HG02571 (cell line): ENCODE measurements around the gene LRRC25.

Source experiments
- ATAC-seq: cut with Tn5 transposase; IDR thresholded peaks from one replicate; pipeline ENCODE4 v1.9.1; 2021; ENCODE audit warnings: mild to moderate bottlenecking, moderate library complexity; ENCODE audit not compliant: unreplicated experiment

Gene LRRC25

DNA sequence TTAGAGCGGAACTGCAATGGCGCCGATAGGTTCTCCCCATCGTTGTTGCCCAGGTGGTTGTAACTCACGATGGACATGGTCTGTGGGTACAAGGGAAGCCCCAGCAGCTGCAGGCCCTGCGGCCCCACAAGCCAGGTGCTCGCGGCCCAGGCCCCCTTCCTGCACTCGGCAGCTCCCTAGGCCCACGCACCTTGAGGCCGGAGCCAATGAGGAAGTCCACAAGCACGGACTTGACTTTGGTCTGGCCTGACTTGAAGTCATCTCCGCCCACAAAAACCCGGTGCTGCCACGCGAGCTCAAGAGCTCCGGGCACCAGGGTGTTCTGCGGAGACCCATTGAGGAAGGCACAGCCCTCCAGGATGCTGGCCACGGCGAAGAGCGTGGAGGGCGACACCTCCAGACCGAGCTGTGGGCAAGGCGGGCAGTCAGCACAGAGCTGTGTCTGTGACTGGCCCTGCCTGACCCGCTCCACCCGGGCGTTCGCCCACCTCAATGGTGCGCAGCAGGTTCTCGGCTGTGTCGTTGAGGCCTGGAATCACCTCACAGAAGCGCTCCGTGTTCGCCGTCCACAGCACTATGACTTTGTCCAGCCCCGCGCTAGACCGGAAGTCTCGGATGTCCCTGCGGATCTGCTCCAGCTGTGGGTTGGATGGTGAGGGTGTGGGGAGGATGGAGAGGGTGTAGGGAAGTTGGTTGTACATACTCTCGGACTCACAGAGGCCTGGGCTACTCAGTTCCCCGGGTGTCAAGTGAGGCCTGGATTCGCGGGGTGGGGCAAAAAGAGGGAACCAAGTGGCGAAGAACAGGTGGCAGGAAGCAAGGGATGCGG lies 38.6 kb upstream of the LRRC25 start:
- no peak for ATAC-seq

DNA sequence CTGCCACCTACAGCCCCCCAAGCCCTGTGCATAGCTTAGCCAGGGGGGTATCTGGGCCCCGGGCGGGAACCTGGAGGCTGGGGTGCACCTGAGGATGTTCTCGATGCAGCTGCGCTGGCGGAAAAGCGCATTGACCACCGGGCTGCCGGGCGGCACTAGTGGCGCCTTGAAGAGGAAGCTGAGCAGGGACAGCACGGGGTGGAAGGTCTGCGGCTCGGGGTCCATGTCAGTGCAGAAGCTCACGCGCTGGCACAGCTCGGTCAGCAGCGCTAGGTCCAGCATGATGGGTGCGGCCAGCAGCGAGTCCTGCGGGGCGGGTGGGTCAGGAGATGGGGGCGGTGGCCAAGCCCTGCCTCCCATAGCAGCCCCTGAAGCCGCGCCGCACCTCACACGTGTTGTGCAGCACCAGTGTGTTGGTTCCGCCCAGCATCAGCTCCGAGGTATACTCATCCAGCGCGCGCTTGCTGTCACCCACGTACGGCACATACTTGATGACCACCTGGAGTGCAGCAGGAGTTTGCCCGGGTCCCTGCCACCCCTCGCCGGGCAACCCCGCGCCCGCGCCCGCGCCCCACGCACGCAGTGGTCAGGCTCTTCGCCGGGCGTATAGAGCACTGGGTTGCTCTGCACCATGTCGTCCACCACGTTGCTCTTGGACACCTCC lies 37.9 kb upstream of the LRRC25 start:
- no peak for ATAC-seq

DNA sequence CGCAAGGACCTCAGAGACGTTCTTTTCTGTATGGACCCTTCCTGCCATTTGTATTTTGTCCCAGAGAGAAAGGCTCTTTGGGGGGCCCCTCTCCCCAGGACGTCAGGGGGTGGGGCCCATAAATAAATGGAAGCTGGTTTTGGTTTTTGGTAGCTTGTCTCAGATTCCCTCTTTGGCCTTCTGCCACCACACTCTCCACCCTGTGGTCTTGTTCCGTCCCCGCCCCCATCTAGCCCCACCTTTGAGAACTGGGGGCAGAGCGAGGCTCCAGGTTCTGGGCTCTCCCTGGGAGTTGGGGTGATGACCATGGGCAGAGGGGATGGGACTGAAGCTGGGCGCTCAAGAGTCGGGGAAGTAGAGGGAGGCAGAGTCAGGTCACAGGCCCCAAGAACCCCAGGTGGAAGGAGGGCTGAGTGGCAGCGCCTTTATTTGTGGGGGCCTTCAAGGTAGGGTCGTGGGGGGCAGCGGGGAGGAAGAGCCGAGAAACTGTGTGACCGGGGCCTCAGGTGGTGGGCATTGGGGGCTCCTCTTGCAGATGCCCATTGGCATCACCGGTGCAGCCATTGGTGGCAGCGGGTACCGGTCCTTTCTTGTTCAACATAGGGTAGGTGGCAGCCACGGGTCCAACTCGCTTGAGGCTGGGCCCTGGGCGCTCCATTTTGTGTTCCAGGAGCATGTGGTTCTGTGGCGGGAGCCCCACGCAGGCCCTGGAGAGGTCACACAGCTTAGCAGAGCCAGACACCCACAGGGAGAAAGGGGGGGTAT lies 37.2 kb upstream of the LRRC25 start:
- ATAC-seq, result no peak

DNA sequence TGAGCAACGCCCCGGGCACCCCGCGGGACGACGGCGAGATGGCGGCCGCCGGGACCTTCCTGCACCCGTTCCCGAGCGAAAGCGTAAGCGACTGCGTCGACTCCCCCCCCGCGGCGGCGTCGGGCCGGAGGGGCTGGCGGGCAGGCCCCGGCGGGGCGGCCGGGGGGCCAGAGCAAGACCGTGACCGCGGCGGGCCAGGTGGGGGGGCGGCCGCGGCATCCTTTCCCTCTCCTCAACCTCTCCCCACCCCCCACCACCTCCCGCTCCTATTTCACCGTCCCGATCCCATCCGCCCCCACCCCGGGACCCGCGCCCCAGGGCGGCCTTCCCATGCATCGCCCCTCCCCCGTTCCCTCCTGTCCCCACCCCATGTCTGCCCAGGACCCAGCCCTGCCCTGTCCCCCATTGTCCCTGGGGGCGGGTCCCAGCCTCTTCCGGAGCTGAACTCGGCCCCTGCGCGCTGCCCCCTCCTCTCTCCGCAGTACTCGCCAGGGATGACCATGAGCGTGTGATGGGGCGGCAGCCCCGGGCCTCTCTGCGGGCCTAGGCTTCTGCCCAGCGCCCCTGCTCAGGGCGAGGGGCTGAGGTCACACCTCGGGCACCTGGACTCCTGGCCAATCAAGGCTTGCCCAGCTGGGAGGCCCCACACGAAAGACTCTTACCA lies 36.4 kb upstream of the LRRC25 start:
- ATAC-seq, result no peak

DNA sequence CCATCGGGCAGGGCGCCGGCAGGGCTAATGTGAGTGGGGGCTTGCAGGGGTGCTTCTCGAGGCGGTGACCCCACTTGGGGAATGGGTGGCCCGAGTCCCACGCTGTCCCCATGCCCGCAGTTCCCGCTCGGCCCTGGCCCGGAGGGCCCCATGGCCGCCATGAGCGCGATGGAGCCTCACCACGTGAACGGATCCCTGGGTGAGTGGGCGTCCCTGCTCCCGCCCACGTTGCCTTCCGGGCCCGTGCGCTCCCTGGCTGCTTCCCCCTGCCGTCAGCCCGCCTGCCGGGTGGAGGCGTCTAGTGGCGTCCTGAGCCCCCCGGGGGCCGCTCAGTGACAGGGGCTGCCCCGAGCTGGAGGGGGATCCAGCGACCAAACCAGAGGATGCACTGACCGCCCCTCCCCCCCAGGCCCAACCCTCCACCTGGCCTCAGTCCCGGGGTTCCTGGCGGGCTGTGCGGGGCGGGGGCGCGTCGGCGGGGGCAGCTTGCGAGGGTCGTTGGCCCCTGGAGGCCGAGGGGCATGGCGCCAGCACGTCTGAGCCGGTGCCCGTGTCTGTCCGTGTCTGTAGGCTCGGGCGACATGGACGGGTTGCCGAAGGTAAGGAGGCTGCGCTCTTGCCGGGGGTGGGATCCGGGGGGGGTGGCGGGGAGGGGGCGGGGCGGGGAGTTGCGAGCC lies 35.7 kb upstream of the LRRC25 start:
- ATAC-seq, result no peak

DNA sequence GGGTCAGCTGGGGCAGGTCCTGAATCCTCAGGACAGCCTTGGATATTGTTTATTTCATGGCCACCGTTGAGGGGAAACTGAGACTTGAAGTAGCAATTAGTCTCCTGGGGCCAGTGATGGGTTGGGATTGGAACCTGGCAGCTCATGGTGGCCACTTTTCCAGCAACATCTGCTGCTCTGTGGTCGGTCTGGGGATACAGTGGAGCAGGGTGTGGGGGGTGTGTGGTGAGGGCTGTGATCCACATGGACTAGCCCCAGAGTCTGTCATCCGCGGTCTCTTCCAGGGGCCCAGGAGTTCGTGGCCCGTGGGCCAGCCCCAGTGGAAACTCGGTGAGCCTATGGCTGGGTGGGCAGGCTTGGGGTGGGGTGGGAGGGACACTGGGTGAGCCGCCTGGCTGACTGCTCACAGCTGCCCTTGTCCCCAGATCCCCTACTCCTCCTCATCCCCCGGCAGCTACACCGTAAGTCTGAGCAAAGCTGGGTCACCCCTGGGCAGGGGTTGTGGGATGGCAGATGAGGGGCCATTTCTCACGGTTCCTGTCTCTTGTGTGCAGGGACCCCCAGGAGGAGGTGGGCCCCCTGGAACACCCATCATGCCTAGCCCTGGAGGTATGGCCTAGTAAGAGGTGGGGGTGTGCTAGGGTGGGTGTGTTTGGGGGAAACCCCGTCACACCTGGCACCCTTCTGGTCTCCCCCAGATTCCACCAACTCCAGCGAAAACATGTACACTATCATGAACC lies 35.0 kb upstream of the LRRC25 start:
- ATAC-seq, result no peak

DNA sequence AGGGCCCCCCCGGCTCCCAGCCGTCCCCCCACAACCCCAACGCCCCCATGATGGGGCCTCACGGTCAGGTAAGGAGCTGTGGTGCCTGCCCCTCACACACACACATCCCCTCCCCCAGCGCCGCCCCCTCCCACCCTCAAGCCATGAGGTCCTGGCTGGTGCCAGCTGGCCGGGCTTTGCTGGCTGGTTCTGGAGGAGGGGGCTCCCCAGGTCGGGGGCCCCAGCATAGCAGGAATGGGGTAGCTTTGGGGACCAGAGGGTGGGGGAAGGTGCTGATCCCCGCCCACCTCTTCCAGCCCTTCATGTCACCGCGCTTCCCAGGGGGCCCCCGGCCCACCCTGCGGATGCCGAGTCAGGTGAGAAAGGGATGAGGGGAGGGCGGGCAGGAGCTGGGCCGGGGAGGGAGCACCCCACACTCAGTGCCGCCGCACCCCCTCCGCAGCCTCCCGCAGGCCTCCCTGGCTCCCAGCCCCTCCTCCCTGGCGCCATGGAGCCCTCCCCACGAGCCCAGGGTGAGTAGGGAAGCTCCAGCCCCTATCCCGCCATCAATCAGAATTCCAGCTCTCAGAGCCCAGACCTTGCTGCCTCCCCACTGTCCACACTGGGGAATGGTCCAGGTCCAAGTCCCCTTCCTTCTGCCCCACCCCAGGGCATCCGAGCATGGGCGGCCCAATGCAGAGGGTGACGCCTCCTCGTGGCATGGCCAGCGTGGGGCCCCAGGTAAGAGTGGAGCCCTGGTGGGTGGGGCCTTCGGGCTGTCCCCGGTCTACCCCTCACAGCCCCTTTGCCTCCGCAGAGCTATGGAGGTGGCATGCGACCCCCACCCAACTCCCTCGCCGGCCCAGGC lies 34.2 kb upstream of the LRRC25 start:
- no peak for ATAC-seq

DNA sequence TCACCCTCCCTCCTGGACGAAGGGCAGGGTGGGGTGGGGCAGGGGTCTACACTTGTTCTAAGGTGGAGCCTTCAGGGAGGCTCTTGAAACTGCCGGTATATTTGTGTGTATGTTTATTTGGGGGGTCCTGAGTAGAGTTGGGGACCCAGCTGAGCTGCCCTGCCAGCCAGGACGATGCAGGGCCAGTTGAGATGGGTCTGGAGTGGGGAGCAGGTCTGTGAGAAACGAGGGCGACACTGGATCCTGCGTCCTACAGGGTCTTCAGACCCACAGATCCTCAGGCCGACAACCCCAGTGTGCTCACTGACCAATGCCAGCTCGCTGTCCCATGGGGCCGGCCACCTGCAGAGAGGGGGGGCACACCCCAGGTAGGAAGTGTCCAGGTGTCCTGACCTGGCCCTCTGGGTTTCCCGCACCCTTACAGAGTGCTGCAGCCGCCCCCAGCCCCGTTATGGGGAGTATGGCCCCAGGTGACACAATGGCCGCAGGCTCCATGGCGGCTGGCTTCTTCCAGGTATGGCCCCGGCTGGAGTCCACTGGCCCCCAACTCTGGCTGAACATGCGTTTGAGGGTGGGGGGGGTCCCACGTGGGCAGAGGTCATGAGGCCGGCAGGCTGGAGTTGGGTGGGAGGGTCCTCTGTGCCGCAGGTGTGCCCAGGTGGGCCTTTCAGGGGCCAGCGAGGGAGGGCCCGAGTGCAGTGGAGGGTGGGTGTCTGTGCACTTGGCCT lies 33.2 kb upstream of the LRRC25 start:
- no peak for ATAC-seq

DNA sequence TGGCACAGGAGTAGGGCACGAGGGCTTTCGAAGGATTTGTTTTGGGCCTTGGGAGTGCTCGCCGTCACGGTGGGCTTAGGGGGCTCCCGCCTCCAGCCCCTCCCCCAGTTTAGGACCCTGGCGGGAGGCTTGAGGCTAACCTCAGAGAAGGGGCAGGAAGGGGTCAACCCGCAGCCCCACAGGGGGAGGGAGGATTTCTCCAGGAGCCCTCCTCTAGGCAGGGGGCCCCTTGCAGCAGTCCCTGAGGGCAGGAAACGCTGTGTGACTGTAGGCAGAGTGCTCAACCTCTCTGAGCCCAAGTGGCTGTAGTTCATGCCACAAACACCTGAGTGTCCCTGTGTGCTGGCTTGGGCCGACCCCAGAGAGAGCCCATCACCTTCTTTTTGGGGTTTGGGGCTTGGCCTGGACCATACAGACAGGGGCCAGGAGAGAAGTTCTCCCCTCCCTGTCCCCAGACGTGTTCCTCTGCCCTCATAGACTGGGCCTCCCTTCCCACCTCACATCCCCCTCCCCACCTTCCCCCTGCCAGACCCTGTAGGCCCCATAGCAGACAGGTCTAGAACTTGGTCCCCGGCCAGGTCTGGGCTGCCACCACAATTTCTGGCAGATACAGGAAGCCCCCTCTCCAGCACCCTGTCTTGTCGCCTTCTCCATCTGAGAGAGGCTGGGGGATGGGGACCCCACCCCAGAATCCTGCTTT lies 32.4 kb upstream of the LRRC25 start:
- ATAC-seq, result no peak

DNA sequence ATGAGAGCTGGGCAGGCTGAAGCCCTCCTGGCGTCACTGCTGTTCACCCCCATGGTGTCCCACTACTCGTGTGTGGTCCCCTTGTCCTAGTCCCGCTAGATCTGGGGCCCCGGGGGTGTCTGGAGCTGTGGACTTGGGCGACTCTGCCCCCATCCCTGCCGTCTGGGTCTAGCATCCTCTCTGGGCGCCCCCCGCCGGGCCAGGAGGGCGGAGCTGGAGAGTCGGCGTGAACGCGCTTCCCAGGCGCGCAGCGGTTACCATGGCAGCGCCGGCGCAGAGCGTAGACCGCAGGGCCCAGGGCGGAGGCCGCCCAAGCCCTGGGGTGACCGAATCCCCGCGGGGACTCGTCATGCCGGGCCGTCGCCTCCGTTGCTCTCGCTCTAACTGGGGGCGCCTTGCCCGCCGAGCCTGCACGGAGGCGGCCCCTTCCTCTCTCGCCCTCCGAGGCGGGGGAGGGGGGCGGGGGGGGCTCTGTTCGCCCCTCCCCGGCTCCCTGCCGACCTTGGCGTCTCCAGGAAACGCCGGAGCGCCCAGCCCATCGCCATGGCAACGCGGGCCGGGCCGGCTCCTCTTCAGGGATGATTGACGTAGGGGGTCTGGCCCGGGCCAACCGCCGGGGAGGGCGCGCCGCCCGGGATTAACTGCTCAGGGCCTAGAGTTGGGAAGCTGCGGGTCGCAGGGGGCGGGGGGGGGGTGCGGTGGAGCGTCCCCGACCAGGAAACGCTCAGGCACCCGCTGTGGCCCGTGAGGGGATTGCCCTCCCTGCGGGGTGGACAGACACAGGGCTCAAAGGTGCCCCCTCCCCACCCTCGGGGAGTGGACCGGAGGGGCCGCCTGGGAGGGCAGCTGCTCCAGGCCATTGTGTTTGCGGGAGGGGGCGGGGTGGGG lies 31.6 kb upstream of the LRRC25 start:
- ATAC-seq, result peak; percentile 46

DNA sequence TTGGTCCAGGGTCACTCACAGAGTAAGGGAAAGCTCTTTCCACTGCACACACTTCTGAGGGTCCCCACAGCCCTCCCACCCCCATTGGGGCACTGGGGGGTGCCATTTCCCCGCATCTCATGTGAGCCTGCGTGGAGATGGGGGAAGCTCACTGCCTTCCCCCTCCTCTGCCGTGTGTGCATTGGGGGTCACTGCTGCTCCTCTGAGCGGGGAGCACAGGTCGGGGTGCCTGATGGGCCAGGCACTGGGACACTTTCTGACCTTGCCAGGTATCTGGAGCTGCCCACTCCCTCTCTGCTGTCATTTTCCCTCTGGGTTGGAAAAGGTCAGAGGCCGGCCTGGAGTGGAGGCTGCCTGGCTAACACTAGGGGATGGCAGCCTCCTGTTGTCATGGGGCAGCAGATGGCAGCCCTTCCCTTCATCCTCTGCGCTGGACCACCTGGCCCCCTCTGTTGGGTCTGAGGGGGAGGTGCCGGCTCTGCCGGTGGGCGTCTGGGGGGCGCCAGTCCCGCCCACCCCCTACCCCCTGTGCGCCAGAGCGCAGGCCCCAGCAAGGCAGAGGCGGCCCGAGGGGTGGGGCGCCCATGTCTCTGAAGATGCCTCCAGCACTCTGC lies 30.9 kb upstream of the LRRC25 start:
- no peak for ATAC-seq

DNA sequence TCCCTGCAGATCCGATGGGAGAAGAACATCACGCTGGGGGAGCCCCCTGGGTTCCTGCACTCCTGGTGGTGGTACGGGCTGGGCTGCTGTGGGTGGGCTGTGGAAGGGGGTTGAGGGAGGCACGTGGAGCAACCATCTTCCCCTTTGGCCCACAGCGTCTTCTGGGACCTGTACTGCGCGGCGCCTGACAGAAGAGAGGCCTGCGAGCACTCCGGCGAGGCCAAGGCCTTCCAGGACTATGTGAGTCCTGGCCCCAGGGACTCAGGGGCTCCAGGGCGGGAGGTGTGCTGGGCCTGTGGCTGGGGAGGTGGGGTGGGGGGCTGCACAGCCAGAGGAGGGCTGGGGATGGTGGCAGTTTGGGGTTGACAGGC lies 30.3 kb upstream of the LRRC25 start:
- ATAC-seq, result no peak

DNA sequence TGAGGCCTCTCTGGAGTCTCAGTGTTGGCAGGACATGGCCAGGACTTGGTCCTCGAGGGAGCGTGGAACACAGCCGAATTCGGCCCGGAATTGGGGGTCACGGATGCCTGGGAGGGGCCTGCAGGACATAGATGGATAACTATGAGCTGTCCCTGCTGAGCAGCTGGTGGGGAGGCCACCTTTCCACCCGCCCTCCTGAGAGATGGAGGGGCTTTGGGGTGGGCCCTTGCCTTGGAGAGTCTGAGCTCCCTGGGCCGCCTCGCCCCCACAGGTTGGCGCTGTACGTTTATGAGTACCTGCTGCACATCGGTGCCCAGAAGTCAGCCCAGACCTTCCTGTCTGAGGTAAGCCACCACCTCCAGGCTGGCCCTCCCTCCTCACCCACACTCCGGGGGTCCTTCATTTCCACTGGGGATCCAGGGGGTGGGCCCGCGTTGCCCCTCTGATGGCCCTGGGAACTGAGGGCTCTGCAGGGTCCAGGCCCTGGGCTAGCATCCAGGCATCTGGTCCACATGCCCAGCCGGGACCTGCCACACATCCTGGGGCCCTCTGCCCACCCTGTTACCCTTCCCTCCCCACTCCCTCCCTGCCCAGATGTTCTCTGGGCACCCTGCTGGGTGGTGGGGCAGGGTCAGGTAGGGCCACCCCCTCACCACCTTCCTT lies 29.8 kb upstream of the LRRC25 start:
- ATAC-seq, result no peak

DNA sequence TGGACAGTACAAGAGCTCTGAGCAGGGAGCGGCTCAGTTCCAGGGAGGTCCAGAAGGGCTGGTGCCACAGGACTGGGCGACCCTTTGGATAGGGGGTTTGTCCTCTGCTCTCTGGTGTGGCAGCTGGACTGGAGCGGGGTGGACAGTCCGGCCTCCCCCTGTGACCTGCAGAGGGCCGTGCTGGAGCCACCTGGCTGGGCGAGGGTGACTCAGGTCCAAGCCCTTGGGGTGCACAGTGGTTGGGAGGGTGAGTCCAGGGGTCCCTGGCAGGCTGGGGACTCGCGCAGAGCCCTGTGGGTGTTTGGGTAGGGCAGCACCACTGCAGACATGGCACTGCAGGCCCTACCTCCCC lies 29.0 kb upstream of the LRRC25 start:
- ATAC-seq, result no peak

DNA sequence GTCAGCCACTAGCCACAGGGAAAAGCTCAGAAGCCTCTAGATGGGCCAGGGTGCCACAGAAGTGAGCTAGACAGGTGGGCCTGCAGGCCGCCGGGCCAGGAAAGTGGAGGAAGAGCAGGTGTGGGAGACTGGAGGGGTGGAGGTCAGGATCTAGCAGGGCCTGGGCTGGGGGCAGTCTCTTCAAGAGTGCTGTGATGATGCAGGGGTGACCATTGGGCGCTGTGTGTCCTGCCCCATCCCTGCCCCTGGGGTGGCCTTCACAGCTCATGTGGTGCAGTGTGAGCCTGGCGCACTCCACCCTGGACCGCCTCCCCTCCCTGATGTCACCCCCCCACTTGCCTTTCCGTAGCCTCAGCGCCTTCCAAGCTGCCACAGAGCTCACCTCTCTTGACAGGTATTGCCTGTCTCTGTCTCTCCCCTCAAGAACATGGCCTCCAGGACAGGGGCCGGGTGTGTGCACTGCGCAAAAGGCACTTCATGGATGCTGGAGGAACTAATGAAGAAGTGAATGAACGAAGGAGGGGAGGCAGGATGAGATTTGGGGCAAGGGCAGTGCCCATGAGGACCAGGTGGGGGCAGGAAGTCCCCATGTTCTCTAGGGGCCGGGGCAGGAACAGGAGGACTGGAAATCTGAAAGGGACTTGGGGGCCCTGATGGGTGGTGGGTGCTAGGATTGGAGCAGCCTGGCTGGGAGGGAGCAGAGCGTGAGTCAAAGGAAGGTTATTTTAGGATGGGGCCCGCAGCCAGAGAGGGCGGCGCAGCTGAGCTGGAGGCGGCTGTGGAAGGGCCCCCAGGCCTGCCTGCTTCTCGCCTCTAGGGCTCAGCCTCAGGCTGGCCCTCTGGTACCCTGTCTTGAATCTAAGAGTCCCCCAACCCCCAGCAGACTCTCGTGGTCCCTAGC lies 28.3 kb upstream of the LRRC25 start:
- no peak for ATAC-seq
